HepG2 (cell line): ENCODE results near the gene DCTN1. TPM values are rescaled to one million over a fixed set of nuclear protein-coding genes. Genes with fewer than 3 reads are reported as not detected.

Source experiments
- ATAC-seq: fragments of 200-7000 bp; cut with Tn5 transposase; 3 replicates; pipeline ENCODE4 v1.9.1; 2020; ENCODE audit warnings: mild to moderate bottlenecking, moderate library complexity
- BruUV-seq: library from RNA; stranded (reverse); fragments of 400-500 nt; replicated peaks from 2 replicates; lab custom pipeline; 2021; lab: Mats Ljungman, UMichigan
- CTCF ChIA-PET: fragments of 300-600 bp; formaldehyde crosslinking; extraction: SDS; loops from one replicate; lab custom pipeline; 2021; ENCODE audit warnings: low total read pairs, inconsistent platforms, low intra/inter-chr PET ratio; lab: Yijun Ruan, JAX
- POLR2A ChIA-PET: fragments of 350-600 bp; sonication (Branson Sonifier 250); formaldehyde crosslinking; loops from one replicate; lab custom pipeline; 2020; ENCODE audit warnings: antibody characterized with exemption, inconsistent platforms; lab: Yijun Ruan, JAX
- DNase-seq: peaks from one replicate; pipeline ENCODE4 v3.0.0-alpha.2; 2015; ENCODE audit warnings: low spot score
- FAIRE-seq: peaks from 3 replicates; lab custom pipeline; 2011; peaks lifted over from hg19 to GRCh38; lab: Jason Lieb, UNC
- H2AFZ ChIP-seq: one replicate; pipeline ENCODE4 v1.6.1; 2011; ENCODE audit warnings: low read length, inconsistent platforms
- H3K27ac ChIP-seq: fragments of 300-600 bp; 3 replicates; pipeline ENCODE4 v1.8.0; 2011; ENCODE audit warnings: mixed run types, mild to moderate bottlenecking, mixed read lengths, low read length, inconsistent platforms; ENCODE audit not compliant: insufficient read depth; ENCODE audit errors: extremely low read length
- H3K27me3 ChIP-seq, 2 experiments: fragments of 200-600 bp in 1 of 2; 2 replicates in 1 of 2; 3 replicates in 1 of 2; pipeline versions ENCODE4 v1.6.0 to v1.8.0; 2011; ENCODE audit warnings: low read length in 2 of 2, mild to moderate bottlenecking in 2 of 2, moderate library complexity in 2 of 2, inconsistent platforms in 1 of 2; ENCODE audit not compliant: insufficient read depth in 2 of 2, control insufficient read depth in 1 of 2
- H3K36me3 ChIP-seq, 2 experiments: fragments of 200-600 bp in 1 of 2; replicated peaks in 1 of 2; 2 replicates in 1 of 2; 3 replicates in 1 of 2; pipeline versions ENCODE4 v1.5.1 to v1.8.0; 2011; ENCODE audit warnings: low read length in 2 of 2, inconsistent platforms in 1 of 2; ENCODE audit not compliant: insufficient read depth in 2 of 2, control insufficient read depth in 1 of 2
- H3K4me1 ChIP-seq: 2 replicates; pipeline ENCODE4 v1.5.1; 2012; ENCODE audit warnings: low read length, inconsistent platforms; ENCODE audit not compliant: insufficient read depth
- H3K4me2 ChIP-seq: 2 replicates; pipeline ENCODE4 v1.6.0; 2011; ENCODE audit warnings: low read depth, low read length, inconsistent platforms
- H3K4me3 ChIP-seq, 3 experiments: fragments of 200-600 bp in 1 of 3; sonication (generic), shearing (Covaris generic) in 1 of 3; replicated peaks in 1 of 3; 2 replicates each; pipeline ENCODE4 v1.5.1; 2011 to 2016; ENCODE audit warnings: low read length in 3 of 3, inconsistent platforms in 2 of 3, low read depth in 2 of 3, mild to moderate bottlenecking in 2 of 3, control low read depth in 1 of 3, mixed read lengths in 1 of 3; ENCODE audit not compliant: insufficient read depth in 1 of 3
- H3K79me2 ChIP-seq: one replicate; pipeline ENCODE4 v1.6.1; 2011; ENCODE audit warnings: low read length, inconsistent platforms; ENCODE audit not compliant: insufficient read depth
- H3K9ac ChIP-seq: 2 replicates; pipeline ENCODE4 v1.6.0; 2011; ENCODE audit warnings: mild to moderate bottlenecking, low read depth, low read length, inconsistent platforms; ENCODE audit not compliant: insufficient read depth
- H3K9me3 ChIP-seq: 2 replicates; pipeline ENCODE4 v1.5.1; 2012; ENCODE audit warnings: mild to moderate bottlenecking, low read length
- H4K20me1 ChIP-seq: 2 replicates; pipeline ENCODE4 v1.6.0; 2011; ENCODE audit warnings: inconsistent platforms, mild to moderate bottlenecking, low read length, moderate library complexity; ENCODE audit not compliant: insufficient read depth
- ATM ChIP-seq: fragments of 450-650 bp; IDR thresholded peaks from 2 replicates; pipeline ENCODE4 v1.7.1; 2017; ENCODE audit warnings: mild to moderate bottlenecking, borderline replicate concordance
- KMT2A ChIP-seq: sonication (generic); formaldehyde crosslinking; IDR thresholded peaks from 2 replicates; pipeline ENCODE4 v1.4.0; 2020; ENCODE audit warnings: missing genetic modification reagents
- MTF1 ChIP-seq: sonication (generic); formaldehyde crosslinking; IDR thresholded peaks from 2 replicates; pipeline ENCODE4 v1.5.0; 2020; ENCODE audit warnings: missing genetic modification reagents
- SIX4 ChIP-seq: sonication (generic); formaldehyde crosslinking; IDR thresholded peaks from 2 replicates; pipeline ENCODE4 v1.4.0; 2020; ENCODE audit warnings: missing genetic modification reagents
- SMC3 ChIP-seq: IDR thresholded peaks from 2 replicates; pipeline ENCODE4 v1.6.1; 2011; ENCODE audit warnings: low read length, improper control_type of control experiment
- SNAI1 ChIP-seq: sonication (generic); formaldehyde crosslinking; IDR thresholded peaks from 2 replicates; pipeline ENCODE4 v1.5.0; 2020; ENCODE audit warnings: mild to moderate bottlenecking, missing genetic modification reagents, borderline replicate concordance
- STAG1 ChIP-seq: sonication (generic); formaldehyde crosslinking; IDR thresholded peaks from 2 replicates; pipeline ENCODE4 v1.4.0; 2020; ENCODE audit warnings: missing genetic modification reagents
- ZFP37 ChIP-seq: sonication (generic); formaldehyde crosslinking; IDR thresholded peaks from 2 replicates; pipeline ENCODE4 v1.4.0; 2020; ENCODE audit warnings: missing genetic modification reagents, borderline replicate concordance
- in situ Hi-C: cut with HindIII; loops from 2 replicates; pipeline ENCODE4 v1.10.0; 2017; ENCODE audit warnings: low pct_unique_long_range_greater_than_20kb; ENCODE audit not compliant: extremely low pct_ligation_motif_present
- intact Hi-C: fragments of 100-400 bp; cut with micrococcal nuclease; formaldehyde crosslinking; loops from one replicate; pipeline ENCODE4 v1.10.0; 2022; ENCODE audit not compliant: unreplicated experiment
- polyA plus RNA-seq, 8 experiments: library from polyadenylated mRNA; depleted of rRNA in 3 of 8; stranded (reverse) in 7 of 8; unstranded in 1 of 8; fragments of >200 nt; fragmentation: Illumina TruSeq in 4 of 8; extraction: Trizol in 4 of 8; gene quantifications; 2 replicates each; pipeline versions ENCODE4 v1.2.1 to v1.2.3, GENCODE V29; 2011 to 2016; ENCODE audit warnings: low read depth in 4 of 8, missing spikeins in 1 of 8, mixed read lengths in 1 of 8; ENCODE audit not compliant: insufficient read depth in 1 of 8
- total RNA-seq, 5 experiments: library from RNA; depleted of rRNA; stranded (reverse); fragments of >200 nt; fragmentation: Illumina TruSeq; extraction: Trizol; gene quantifications; 2 replicates each; pipeline ENCODE4 v1.2.3, GENCODE V29; 2016; ENCODE audit warnings: low read depth in 1 of 5
- TF ChIP-seq, protein P1 (sequence below): sonication (generic); formaldehyde crosslinking; IDR thresholded peaks from 2 replicates; pipeline ENCODE4 v1.4.0; 2020; ENCODE audit warnings: missing genetic modification reagents
- TF ChIP-seq, protein P2 (sequence below): sonication (generic); formaldehyde crosslinking; IDR thresholded peaks from 2 replicates; pipeline ENCODE4 v1.5.0; 2020; ENCODE audit warnings: mild to moderate bottlenecking, missing genetic modification reagents, moderate library complexity
- TF ChIP-seq, protein P3 (sequence below): sonication (generic); formaldehyde crosslinking; IDR thresholded peaks from 2 replicates; pipeline ENCODE4 v1.5.1; 2020; ENCODE audit warnings: mild to moderate bottlenecking, moderate library complexity, missing genetic modification reagents
- TF ChIP-seq, protein P4 (sequence below): sonication (generic); formaldehyde crosslinking; IDR thresholded peaks from 2 replicates; pipeline ENCODE4 v1.4.0; 2020; ENCODE audit warnings: mild to moderate bottlenecking, low read depth, missing genetic modification reagents
- TF ChIP-seq, protein P5 (sequence below): sonication (generic); formaldehyde crosslinking; IDR thresholded peaks from 2 replicates; pipeline ENCODE4 v1.4.0; 2020; ENCODE audit warnings: mild to moderate bottlenecking, missing genetic modification reagents

DCTN1 gene
- total and polyA plus RNA-seq, 2 of the 13 experiments (the other 11 are each of a cell fraction or from before 2014, with no cell fraction given) = 73.2 to 122 TPM

DNA sequence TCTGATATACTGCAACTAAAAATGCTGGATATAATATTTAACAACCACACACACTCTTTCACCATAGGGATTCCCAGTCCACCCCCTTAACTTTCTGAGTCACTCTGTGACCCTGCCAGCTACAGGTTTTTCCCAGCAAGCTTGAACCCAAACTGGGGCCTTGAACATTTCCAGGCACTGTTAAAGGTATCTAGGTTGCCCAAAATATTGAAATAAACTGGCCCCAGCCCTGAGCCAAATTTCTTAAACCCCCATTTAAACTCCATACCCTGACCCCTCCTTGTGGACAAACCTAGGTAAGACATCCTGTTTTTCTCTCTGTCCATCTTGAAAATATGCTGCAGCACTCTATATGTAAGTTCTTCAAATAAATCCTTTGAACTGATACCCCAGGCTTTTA, 19.7 kb upstream of the DCTN1 start:
- in situ Hi-C loops (no loop called here), intact Hi-C loops (loop anchor here (1.0 kb wide), 1 partner anchor 149 kb away; no protein-coding TSS in a partner anchor)
- no peaks in the 10 kb centered on the region for H3K9me3 ChIP-seq
- DNase-seq (peak; percentile 41), FAIRE-seq (peak; percentile 61), ATAC-seq (peak; percentile 70)
- H3K4me3 ChIP-seq = no peak overlapping the region
- H4K20me1 ChIP-seq = no peaks in the 10 kb centered on the region
- H3K79me2 ChIP-seq = no peaks in the 10 kb centered on the region
- no peak overlapping the region for H3K4me2 ChIP-seq
- H3K9ac ChIP-seq = no peak overlapping the region
- no TSS peak for BruUV-seq
- CTCF ChIA-PET = interaction anchor here (1.1 to 1.3 kb wide), 3 partner anchors 66 to 150 kb away, joined by 3 to 9 read pairs (median 4); no protein-coding TSS in a partner anchor
- no peak overlapping the region for H2AFZ ChIP-seq
- POLR2A ChIA-PET = interaction anchor here (0.9 to 1.4 kb wide), 2 partner anchors 30 to 40 kb away, joined by 3 read pairs; no protein-coding TSS in a partner anchor
- H3K36me3 ChIP-seq = no peaks in the 10 kb centered on the region
- no peak overlapping the region for H3K27ac ChIP-seq
- no peaks in the 10 kb centered on the region for H3K27me3 ChIP-seq
- H3K4me1 ChIP-seq = 0 out of 2 replicates have a peak, but pooled peaks cover 6% of the 10 kb centered on the region
- TF ChIP-seq ATM (no peak), KMT2A (CRISPR knock-in tag) (no peak), ZFP37 (CRISPR knock-in tag) (no peak), MTF1 (CRISPR knock-in tag) (no peak), SIX4 (CRISPR knock-in tag) (no peak), SMC3 (peak; percentile 75), STAG1 (CRISPR knock-in tag) (peak; percentile 61), SNAI1 (CRISPR knock-in tag) (no peak)
- TF ChIP-seq, protein P1, sequence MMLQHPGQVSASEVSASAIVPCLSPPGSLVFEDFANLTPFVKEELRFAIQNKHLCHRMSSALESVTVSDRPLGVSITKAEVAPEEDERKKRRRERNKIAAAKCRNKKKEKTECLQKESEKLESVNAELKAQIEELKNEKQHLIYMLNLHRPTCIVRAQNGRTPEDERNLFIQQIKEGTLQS = no peak
- TF ChIP-seq, protein P2, sequence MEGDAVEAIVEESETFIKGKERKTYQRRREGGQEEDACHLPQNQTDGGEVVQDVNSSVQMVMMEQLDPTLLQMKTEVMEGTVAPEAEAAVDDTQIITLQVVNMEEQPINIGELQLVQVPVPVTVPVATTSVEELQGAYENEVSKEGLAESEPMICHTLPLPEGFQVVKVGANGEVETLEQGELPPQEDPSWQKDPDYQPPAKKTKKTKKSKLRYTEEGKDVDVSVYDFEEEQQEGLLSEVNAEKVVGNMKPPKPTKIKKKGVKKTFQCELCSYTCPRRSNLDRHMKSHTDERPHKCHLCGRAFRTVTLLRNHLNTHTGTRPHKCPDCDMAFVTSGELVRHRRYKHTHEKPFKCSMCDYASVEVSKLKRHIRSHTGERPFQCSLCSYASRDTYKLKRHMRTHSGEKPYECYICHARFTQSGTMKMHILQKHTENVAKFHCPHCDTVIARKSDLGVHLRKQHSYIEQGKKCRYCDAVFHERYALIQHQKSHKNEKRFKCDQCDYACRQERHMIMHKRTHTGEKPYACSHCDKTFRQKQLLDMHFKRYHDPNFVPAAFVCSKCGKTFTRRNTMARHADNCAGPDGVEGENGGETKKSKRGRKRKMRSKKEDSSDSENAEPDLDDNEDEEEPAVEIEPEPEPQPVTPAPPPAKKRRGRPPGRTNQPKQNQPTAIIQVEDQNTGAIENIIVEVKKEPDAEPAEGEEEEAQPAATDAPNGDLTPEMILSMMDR (CRISPR knock-in tag) = peak; percentile 49
- TF ChIP-seq, protein P3, sequence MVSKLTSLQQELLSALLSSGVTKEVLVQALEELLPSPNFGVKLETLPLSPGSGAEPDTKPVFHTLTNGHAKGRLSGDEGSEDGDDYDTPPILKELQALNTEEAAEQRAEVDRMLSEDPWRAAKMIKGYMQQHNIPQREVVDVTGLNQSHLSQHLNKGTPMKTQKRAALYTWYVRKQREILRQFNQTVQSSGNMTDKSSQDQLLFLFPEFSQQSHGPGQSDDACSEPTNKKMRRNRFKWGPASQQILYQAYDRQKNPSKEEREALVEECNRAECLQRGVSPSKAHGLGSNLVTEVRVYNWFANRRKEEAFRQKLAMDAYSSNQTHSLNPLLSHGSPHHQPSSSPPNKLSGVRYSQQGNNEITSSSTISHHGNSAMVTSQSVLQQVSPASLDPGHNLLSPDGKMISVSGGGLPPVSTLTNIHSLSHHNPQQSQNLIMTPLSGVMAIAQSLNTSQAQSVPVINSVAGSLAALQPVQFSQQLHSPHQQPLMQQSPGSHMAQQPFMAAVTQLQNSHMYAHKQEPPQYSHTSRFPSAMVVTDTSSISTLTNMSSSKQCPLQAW (CRISPR knock-in tag) = 0 out of 2 replicates have a peak, but pooled peaks have one; percentile 24
- TF ChIP-seq, protein P4, sequence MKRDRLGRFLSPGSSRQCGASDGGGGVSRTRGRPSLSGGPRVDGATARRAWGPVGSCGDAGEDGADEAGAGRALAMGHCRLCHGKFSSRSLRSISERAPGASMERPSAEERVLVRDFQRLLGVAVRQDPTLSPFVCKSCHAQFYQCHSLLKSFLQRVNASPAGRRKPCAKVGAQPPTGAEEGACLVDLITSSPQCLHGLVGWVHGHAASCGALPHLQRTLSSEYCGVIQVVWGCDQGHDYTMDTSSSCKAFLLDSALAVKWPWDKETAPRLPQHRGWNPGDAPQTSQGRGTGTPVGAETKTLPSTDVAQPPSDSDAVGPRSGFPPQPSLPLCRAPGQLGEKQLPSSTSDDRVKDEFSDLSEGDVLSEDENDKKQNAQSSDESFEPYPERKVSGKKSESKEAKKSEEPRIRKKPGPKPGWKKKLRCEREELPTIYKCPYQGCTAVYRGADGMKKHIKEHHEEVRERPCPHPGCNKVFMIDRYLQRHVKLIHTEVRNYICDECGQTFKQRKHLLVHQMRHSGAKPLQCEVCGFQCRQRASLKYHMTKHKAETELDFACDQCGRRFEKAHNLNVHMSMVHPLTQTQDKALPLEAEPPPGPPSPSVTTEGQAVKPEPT (CRISPR knock-in tag) = no peak
- TF ChIP-seq, protein P5, sequence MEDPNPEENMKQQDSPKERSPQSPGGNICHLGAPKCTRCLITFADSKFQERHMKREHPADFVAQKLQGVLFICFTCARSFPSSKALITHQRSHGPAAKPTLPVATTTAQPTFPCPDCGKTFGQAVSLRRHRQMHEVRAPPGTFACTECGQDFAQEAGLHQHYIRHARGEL (CRISPR knock-in tag) = no peak
